ENCODE data around the gene MALL.
"Not testable (repeated sequence)": the region's sequence is repeated elsewhere in the genome, so short reads cannot be mapped to it uniquely, and the experiment has no call there.

Gene MALL

GRCh38 chr2:110083162-110083561 is 32.5 kb downstream of the MALL start:
- H3K4me3 ChIP-seq (ENCODE audit: low read length); H3K9me3 ChIP-seq (ENCODE audit: insufficient read depth, low read length); H3K79me2 ChIP-seq (ENCODE audit: low read length); H3K4me2 ChIP-seq (ENCODE audit: low read length); H2AFZ ChIP-seq (ENCODE audit: low read depth, low read length); H3K27me3 ChIP-seq (ENCODE audit: low read depth, low read length); H3K27ac ChIP-seq (ENCODE audit: low read length); H3K4me1 ChIP-seq (ENCODE audit: low read length); H3K36me3 ChIP-seq (replicated peaks; ENCODE audit: low read depth, low read length); H4K20me1 ChIP-seq (ENCODE audit: insufficient read depth, low read length); H3K9ac ChIP-seq (ENCODE audit: low read length): not testable (repeated sequence)

GRCh38 chr2:110078104-110078503 is 37.5 kb downstream of the MALL start:
- H3K36me3 ChIP-seq (replicated peaks; ENCODE audit: low read depth, low read length); H4K20me1 ChIP-seq (ENCODE audit: insufficient read depth, low read length); H3K9me3 ChIP-seq (ENCODE audit: insufficient read depth, low read length); H3K79me2 ChIP-seq (ENCODE audit: low read length); H3K27ac ChIP-seq (ENCODE audit: low read length); H2AFZ ChIP-seq (ENCODE audit: low read depth, low read length); H3K27me3 ChIP-seq (ENCODE audit: low read depth, low read length); H3K4me2 ChIP-seq (ENCODE audit: low read length); H3K9ac ChIP-seq (ENCODE audit: low read length); H3K4me3 ChIP-seq (ENCODE audit: low read length); H3K4me1 ChIP-seq (ENCODE audit: low read length): not testable (repeated sequence)

- not testable (repeated sequence) for H3K79me2 ChIP-seq (ENCODE audit: low read length); H3K4me2 ChIP-seq (ENCODE audit: low read length); H3K4me1 ChIP-seq (ENCODE audit: low read length); H3K27me3 ChIP-seq (ENCODE audit: low read depth, low read length); H4K20me1 ChIP-seq (ENCODE audit: insufficient read depth, low read length); H3K4me3 ChIP-seq (ENCODE audit: low read length); H3K27ac ChIP-seq (ENCODE audit: low read length); H3K9me3 ChIP-seq (ENCODE audit: insufficient read depth, low read length); H2AFZ ChIP-seq (ENCODE audit: low read depth, low read length); H3K36me3 ChIP-seq (replicated peaks; ENCODE audit: low read depth, low read length); H3K9ac ChIP-seq (ENCODE audit: low read length)
Measured at GRCh38 chr2:110075896-110076295, 39.7 kb downstream of the MALL start.

GRCh38 chr2:110069869-110070268 is 45.8 kb downstream of the MALL start:
- H3K9me3 ChIP-seq (ENCODE audit: insufficient read depth, low read length); H3K36me3 ChIP-seq (replicated peaks; ENCODE audit: low read depth, low read length); H2AFZ ChIP-seq (ENCODE audit: low read depth, low read length); H3K79me2 ChIP-seq (ENCODE audit: low read length); H3K4me2 ChIP-seq (ENCODE audit: low read length); H4K20me1 ChIP-seq (ENCODE audit: insufficient read depth, low read length); H3K27me3 ChIP-seq (ENCODE audit: low read depth, low read length); H3K27ac ChIP-seq (ENCODE audit: low read length); H3K9ac ChIP-seq (ENCODE audit: low read length); H3K4me3 ChIP-seq (ENCODE audit: low read length); H3K4me1 ChIP-seq (ENCODE audit: low read length): not testable (repeated sequence)

GRCh38 chr2:110068153-110068552 is 47.5 kb downstream of the MALL start:
- H4K20me1 ChIP-seq (ENCODE audit: insufficient read depth, low read length); H3K36me3 ChIP-seq (replicated peaks; ENCODE audit: low read depth, low read length); H3K79me2 ChIP-seq (ENCODE audit: low read length); H3K9me3 ChIP-seq (ENCODE audit: insufficient read depth, low read length); H3K4me2 ChIP-seq (ENCODE audit: low read length); H3K4me3 ChIP-seq (ENCODE audit: low read length); H3K4me1 ChIP-seq (ENCODE audit: low read length); H3K9ac ChIP-seq (ENCODE audit: low read length); H2AFZ ChIP-seq (ENCODE audit: low read depth, low read length); H3K27ac ChIP-seq (ENCODE audit: low read length); H3K27me3 ChIP-seq (ENCODE audit: low read depth, low read length): not testable (repeated sequence)

GRCh38 chr2:110062332-110062731 is 53.3 kb downstream of the MALL start:
- H3K79me2 ChIP-seq (ENCODE audit: low read length); H3K4me3 ChIP-seq (ENCODE audit: low read length); H3K27ac ChIP-seq (ENCODE audit: low read length); H3K9ac ChIP-seq (ENCODE audit: low read length); H3K36me3 ChIP-seq (replicated peaks; ENCODE audit: low read depth, low read length); H3K27me3 ChIP-seq (ENCODE audit: low read depth, low read length); H4K20me1 ChIP-seq (ENCODE audit: insufficient read depth, low read length); H3K4me1 ChIP-seq (ENCODE audit: low read length); H3K9me3 ChIP-seq (ENCODE audit: insufficient read depth, low read length); H3K4me2 ChIP-seq (ENCODE audit: low read length); H2AFZ ChIP-seq (ENCODE audit: low read depth, low read length): not testable (repeated sequence)

GRCh38 chr2:110060550-110060949 is 55.1 kb downstream of the MALL start:
- H3K36me3 ChIP-seq (replicated peaks; ENCODE audit: low read depth, low read length); H2AFZ ChIP-seq (ENCODE audit: low read depth, low read length); H3K4me3 ChIP-seq (ENCODE audit: low read length); H3K4me1 ChIP-seq (ENCODE audit: low read length); H3K9ac ChIP-seq (ENCODE audit: low read length); H3K27ac ChIP-seq (ENCODE audit: low read length); H3K9me3 ChIP-seq (ENCODE audit: insufficient read depth, low read length); H3K27me3 ChIP-seq (ENCODE audit: low read depth, low read length); H3K4me2 ChIP-seq (ENCODE audit: low read length); H4K20me1 ChIP-seq (ENCODE audit: insufficient read depth, low read length); H3K79me2 ChIP-seq (ENCODE audit: low read length): not testable (repeated sequence)

GRCh38 chr2:110059694-110060358 is 55.8 kb downstream of the MALL start:
- H2AFZ ChIP-seq (ENCODE audit: low read depth, low read length); H3K79me2 ChIP-seq (ENCODE audit: low read length); H3K9me3 ChIP-seq (ENCODE audit: insufficient read depth, low read length); H3K36me3 ChIP-seq (replicated peaks; ENCODE audit: low read depth, low read length); H3K27ac ChIP-seq (ENCODE audit: low read length); H3K4me3 ChIP-seq (ENCODE audit: low read length); H3K9ac ChIP-seq (ENCODE audit: low read length); H3K4me1 ChIP-seq (ENCODE audit: low read length); H3K27me3 ChIP-seq (ENCODE audit: low read depth, low read length); H4K20me1 ChIP-seq (ENCODE audit: insufficient read depth, low read length); H3K4me2 ChIP-seq (ENCODE audit: low read length): not testable (repeated sequence)

- H3K4me3 ChIP-seq (ENCODE audit: low read length); H3K27ac ChIP-seq (ENCODE audit: low read length); H3K27me3 ChIP-seq (ENCODE audit: low read depth, low read length); H3K36me3 ChIP-seq (replicated peaks; ENCODE audit: low read depth, low read length); H3K4me2 ChIP-seq (ENCODE audit: low read length); H3K79me2 ChIP-seq (ENCODE audit: low read length); H3K9ac ChIP-seq (ENCODE audit: low read length); H2AFZ ChIP-seq (ENCODE audit: low read depth, low read length); H3K9me3 ChIP-seq (ENCODE audit: insufficient read depth, low read length); H3K4me1 ChIP-seq (ENCODE audit: low read length); H4K20me1 ChIP-seq (ENCODE audit: insufficient read depth, low read length): not testable (repeated sequence)
Measured at GRCh38 chr2:110059009-110059693, 56.5 kb downstream of the MALL start.

GRCh38 chr2:110058034-110058433 is 57.6 kb downstream of the MALL start:
- H3K9ac ChIP-seq (ENCODE audit: low read length); H4K20me1 ChIP-seq (ENCODE audit: insufficient read depth, low read length); H3K27ac ChIP-seq (ENCODE audit: low read length); H3K9me3 ChIP-seq (ENCODE audit: insufficient read depth, low read length); H3K79me2 ChIP-seq (ENCODE audit: low read length); H3K4me3 ChIP-seq (ENCODE audit: low read length); H3K4me2 ChIP-seq (ENCODE audit: low read length); H3K4me1 ChIP-seq (ENCODE audit: low read length); H3K27me3 ChIP-seq (ENCODE audit: low read depth, low read length); H3K36me3 ChIP-seq (replicated peaks; ENCODE audit: low read depth, low read length); H2AFZ ChIP-seq (ENCODE audit: low read depth, low read length): not testable (repeated sequence)

Measured in OCI-LY3 (cell line).